CD4-positive, alpha-beta T cell treated with Interferon alpha-2 for 1 hour (primary cell): ENCODE measurements around the gene AOPEP.
"Not testable (repeated sequence)": the region's sequence is repeated elsewhere in the genome, so short reads cannot be mapped to it uniquely, and the experiment has no call there.

Experiments
- DNase-seq, 2 donors: peaks; one replicate each; pipeline ENCODE4 v3.0.0-alpha.2; 2020 to 2022

Gene AOPEP

DNA sequence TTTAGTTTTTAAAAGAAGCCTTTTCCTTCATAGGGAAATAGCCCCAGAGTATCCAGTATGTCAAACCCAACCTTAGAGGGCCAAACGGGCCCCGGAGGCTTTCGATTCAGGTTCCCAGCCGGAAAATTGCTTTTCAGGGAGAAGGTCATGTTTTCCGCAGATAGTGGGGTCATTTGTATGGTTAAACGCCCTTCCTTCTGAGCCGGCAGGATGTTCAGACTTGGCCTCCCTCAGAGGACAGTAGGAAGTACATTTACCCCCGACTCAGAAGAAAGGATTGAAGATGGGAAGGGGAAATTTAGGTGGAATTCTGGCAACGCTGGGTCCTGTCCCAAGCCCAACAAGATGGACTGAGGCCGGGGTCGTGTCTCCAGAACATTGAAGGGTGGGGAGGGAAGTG lies 195.2 kb downstream of the AOPEP start:
- no peak for DNase-seq

DNA sequence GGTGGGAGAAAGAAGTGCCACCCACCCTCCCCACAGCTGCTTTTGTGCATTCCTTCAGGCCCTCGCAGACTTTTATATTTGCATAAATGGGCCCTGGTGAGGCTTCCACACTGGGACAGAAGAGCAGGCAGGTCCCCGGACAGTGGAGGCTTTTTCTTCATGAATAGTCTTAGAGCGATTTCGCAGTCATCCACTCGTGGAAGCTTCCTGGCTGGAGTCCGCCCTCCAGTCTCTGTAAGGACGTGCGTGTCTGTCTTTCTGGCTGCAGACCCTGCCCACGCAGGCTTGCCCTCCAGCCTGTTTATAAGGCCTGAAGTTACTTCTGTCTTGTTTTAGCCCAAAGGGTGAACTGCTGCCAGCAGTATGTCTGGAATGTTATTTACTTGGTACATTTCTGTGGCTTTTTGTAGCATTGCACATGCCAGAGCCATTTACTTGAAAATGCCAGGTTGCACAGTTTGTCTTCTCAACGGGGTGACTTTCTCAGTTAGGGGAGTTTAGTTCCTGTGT lies 195.7 kb downstream of the AOPEP start:
- no peak for DNase-seq

DNA sequence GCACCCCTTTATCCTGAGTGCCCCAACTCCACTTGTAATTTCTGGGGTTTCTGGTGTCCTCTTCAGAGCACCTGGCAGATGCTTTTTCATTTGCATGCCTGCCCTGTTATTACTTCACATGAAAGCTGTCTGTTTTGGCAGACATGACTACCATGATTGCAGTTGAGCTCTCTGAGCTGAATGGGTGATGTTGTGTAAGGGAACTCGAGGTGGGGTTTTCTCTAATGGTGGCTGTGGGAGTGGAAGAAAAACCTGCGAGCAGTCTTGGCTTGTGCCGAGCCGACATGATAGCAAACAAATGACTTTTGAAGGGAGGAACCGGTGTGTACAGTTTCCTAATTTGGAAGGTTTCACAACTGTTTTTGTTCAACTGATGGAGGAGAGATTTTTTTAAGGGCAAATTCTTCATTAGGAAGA lies 196.2 kb downstream of the AOPEP start:
- DNase-seq: no peak

DNA sequence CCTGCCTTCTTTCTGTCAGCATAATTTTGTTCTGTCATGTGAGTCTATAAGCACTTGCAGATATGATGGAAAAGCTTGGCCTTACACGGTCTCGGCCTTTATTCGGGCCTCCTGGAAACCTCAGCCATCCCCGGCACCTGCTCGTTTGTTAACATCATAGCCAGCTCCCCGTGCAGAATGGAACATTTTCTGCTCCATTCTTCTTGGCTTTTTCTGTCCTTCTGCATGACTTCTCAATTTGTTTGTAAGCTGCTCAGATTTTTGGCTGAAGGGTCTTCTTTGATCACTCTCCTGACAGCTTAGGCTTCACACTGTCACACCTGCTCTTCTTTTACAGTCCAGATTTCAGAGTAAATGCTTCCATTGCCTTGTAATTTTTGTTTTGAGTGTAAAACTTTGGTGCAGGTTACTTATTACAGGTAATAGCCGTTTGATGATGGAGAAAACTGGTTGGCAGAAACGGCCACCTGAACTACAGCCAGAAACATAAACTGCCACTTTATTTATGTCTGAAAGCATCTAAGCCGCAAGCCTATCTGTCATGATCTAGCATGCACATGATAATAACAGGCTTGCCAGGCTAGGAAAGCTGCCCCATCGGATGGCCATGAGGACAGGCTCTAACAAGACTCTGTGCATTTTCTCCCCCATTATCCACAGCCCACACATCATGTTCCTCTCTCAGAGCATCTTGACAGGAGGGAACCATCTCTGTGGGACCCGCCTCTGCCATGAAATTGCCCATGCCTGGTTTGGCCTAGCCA lies 197.0 kb downstream of the AOPEP start:
- DNase-seq: no peak

DNA sequence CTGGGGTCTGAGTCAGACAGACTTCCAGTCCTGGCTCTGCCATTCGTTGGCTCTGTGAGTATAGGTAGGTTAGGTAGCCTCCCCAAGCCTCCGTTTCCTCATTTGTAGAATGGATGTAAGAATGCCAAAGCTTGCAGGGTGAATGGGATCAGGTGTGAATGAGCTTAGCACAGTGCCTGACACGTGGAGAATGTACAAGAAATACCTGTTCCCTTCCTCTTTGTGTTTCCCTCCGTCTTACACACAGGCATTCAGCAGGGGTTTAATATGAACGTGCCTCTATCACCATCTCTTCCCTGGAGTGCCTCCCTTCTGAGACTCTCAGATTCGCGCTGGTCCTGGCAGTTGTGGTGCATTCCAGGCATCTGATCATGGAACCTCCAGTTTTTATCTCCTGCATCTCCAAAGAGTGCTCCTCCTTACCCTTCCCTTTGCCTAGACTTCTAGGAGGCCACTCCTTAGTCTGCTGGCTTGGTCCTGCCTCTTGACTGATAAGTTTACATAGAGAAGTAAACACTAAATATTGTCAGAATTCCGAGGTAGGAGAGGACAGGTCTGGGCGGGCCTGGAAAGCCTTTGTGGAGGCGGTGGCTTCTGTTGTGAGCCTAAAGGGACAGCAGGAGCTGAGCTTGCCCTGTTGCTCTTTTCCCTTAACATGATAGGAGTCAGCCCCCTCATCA lies 199.4 kb downstream of the AOPEP start:
- DNase-seq: no peak

DNA sequence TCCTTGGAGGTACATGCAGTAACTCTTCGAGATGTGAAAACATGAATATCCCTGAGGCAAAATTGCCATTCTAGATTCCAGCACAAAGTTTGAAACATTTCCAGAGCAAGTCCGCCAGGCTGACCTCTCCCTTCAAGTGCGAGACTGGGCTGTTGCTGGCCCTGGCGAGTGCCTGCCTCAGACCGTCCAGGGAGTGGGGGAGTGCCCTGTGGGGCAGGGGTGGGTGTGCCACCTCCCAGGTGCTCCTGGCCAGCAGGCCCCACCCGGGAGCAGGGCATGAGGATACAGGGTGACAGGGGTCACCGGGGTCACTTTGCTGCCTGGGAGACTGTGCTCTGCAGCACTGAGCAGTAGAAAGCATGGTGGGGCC lies 199.9 kb downstream of the AOPEP start:
- no peak for DNase-seq

DNA sequence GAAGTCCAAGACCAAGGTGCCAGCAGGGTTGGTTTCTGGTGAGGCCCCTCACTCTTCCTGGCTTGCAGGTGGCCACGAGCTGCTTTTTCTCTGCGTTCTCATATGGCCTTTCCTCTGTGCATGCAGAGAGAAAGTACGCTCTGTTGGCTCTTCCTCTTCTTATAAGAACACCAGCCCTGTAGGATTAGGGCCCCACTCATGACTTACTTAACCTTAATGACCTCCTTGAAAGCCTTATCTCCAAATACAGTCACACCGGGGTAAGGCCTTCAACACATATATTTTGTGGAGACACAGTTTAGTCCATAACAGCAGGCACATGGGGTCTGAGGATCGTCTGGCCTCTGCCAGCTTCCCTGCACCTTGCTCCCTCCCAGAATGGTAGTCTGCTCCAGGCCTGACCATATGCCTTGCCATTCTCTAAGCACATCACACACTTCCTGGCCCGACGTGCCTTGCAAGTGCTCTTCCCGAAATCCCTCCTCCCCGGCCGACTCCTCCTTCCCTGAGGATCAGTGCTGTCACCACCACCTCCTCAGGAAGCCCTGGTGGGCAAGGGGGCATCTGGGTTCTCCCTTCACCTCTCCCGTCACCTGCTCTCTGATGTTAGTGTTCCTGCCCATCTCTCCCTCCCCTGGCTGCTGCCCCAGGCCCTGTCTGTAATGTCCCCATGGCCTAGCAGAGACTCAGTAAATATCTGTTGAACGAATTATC lies 200.7 kb downstream of the AOPEP start:
- DNase-seq: no peak

DNA sequence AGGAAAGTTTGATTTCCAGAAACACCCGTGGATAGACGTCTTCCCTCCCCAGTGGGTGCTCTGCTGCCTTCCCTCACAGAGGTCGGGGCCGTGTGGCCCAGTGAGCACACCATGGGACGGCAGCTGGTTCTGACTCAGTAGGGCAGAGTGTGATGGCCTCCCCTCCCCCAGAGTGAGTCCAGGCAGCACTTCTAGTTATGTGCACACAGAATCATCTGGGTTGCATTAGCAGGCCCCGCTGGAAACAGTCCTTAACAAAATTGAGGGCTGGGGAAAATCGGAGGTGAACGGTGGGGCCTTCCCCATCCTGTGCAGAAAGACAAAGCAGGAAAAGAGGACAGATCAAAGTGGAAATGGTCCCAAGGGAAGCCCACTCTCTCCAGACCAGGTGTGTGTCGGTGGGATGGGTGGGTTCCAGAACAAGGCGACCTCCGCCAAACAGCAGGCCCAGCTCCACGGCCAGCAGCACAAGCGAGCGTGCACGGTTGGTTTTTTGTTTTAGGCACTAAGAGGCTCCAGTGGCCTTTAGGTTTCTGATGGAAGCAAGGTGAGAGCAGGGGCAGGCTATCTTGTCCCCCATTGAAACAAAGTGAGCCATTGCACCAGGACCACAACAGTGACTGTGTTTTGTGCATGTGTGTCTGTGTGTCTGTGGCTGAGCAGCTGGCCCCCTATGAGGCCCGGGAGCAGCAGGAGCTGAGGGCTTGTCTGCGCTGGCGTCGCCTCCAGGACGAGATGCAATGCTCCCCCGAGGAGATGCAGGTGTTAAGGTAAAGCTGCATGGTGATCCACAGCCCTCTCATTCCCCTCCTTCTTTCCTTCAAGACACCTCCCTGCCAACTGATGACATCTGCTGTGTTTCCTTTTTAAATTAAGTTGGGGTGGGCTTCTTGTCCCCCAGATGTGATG lies 201.5 kb downstream of the AOPEP start:
- DNase-seq: no peak

DNA sequence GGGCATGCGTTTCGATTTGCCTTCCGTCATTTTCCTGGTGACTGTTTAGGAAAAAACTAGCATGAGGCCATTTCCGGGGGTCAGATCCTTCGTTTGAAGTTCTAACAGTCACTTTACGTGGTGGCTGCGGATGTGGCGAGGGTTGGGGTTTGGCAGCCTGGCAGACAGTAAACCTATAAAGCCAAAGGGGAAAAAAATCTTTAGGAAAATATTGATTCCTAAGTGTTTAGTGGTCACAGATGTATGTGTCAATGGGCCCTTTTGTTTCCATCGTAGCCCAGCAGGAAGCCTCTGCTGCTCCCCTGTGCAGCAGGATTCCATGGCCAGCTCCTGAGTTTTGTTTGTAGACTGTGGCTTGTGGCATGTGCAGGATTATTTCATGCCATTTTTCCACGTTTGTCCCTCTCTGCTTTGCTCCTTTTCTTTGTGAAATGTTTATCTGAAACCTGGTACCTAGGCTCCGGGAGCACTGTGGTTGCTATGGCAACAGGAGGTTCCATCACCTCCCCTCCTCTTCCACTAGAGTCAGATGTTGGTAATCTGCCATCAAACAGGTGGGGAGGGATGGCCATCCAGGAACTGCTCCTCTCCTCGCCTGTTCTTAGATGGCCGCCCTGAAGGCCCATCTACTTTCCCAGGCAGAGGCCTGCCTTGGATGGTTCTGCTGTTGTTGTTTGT lies 202.3 kb downstream of the AOPEP start:
- no peak for DNase-seq

DNA sequence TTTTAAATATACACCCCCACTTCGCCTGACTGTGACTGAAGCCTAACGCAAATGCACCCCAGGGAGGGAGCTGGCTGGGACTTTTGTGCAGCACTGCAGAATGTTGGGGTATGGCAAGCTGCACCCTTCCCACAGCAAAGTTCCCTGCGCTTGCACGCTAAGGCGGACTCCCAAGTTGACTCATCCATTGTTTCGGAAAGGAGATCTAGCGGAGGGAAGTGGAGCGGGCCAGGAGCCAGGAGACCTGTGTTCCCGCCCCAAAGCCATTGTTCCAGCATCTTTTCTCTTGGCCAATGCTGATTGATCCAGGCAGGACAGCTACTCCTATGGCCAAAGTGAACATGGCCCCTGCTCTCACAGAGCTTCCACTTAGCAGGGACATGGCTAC lies 202.9 kb downstream of the AOPEP start:
- DNase-seq: no peak

DNA sequence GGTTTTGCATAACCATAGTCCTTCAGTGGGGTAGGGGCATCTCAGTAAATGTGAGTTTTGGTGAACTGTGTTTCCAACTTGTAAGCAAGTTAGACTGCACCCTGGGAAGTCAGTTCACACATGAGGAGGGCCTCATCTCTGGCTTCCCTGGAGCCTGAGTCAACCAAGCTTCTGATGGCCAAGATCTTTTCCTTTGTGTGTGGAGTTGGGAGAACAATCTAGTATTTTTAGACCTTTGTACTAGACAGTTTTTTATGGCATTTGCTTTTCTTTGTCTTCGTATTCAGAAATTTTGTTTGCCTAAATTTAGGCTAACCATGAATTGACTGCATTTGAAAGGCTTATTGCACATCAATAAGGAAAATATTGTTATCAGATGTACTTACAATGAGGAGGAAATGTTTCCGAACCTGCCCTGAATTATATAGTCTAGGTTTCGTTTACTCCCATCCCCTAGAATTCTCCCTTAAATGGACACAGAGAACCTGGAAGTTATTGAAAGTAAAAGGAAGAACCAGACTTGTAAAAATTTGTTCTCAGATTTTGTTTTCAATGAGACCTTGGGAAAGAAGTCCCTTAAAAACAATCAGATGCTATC lies 204.6 kb downstream of the AOPEP start:
- DNase-seq: no peak

DNA sequence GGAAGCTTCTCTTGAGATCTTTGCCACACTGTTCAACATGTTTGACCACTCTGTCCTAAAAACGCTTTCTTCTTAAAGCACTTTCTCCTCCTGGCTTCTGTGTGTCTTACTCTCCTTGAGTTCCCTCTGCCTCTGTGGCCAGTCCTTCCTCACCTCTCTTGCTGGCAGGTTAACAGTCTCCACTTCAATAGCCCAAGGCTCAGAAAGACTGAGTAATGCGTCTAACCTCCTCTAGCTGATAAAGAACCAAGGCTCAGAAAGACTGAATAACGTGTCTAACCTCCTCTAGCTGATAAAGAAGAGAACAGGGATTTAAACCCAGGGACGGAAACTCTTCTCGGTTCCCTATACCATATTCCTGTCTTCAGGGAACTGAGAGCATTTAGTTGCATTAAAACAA lies 205.2 kb downstream of the AOPEP start:
- DNase-seq: no peak

DNA sequence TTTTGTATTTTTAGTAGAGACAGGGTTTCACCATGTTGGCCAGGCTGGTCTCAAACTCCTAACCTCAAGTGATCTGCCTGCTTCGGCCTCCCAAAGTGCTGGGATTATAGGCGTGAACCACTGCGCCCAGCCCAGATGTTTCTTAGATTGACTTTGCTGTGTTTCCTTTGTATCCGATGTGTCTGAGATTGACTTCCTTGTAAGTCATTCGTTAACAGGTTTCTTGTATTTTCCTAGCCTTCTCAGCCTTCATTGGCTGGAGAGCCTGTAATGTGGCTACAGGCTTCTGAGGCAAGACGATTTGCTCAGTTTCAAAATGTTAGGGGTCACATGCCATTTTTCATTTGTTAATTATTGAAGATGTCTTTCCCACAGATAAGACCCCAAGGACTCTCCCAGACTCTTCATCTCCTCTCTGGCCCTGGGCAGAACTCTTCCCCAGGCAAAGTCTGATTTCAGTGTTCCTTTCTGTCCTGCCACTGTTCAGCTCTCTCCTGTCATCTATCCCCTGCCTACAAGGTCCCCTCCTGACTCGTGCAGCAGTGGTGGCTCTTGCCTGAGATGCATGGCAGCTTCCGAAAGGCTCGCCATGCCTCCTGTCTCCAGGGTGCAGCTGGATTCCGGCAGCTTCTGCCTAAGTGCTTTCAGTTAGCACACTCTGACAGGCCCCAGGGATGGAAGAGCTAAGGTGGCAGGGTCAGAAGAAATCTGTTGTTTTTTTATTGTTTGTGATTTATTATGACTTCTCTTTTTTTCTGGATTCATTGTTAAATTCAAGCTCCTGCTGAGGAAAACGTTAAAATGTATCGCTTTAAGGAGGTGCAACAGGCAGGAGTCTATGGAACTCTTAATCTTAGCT lies 206.4 kb downstream of the AOPEP start:
- DNase-seq: no peak

DNA sequence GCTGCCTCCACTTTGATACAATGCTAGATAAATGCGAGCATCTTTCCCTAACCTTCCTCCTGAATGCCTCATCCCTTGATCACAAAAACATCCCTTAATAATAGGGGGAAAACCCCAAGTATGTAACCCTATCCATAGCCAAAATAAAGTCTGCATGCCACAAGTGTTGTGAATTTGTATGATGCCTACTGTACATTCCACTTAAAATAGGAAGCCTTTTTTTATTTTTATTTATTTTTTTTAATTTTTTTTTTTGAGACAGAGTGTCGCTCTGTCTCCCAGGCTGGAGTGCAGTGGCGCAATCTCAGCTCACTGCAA lies 207.0 kb downstream of the AOPEP start:
- no peak for DNase-seq

DNA sequence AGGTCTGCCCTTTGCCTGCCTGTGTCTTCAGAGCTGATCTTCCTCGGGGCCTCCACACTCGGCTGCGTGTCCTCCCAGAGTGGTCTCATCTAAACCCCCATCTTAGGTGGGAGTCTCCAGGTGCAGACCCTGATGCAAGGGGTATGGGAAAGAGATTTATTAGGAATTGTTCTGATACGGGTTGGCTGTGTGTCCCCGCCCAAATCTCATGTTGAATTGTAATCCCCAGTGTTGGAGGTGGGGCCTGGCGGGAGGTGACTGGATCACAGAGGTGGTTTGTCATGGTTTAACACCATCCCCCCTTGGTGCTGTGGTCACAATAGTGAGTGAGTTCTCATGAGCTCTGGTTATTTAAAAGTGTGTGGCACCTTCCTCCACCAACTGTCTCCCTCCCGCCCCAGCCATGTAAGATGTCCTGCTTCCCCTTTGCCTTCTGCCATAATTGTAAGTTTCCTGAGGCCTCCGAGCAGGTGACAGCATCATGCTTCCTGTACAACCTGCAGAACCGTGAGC lies 208.4 kb downstream of the AOPEP start:
- no peak for DNase-seq

DNA sequence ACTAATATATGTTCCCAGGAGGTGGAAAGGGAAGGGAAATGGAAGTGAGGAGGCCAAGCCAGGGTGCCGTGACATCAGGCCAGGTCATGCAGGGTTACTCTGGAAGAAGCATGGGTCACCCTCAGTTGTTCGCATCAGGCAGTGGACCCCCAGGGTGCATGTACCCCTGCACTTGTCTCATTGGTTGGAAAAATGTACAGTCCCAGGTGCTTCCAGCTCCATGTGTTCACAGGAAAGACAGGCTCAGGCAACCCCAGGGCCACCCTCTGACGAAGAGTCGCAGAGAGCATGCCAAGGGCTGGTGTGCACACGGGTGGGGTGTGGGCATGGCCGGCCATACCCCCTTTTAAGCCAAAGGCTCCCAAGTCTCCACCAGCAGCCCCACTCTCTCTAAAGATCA lies 208.9 kb downstream of the AOPEP start:
- DNase-seq: no peak

DNA sequence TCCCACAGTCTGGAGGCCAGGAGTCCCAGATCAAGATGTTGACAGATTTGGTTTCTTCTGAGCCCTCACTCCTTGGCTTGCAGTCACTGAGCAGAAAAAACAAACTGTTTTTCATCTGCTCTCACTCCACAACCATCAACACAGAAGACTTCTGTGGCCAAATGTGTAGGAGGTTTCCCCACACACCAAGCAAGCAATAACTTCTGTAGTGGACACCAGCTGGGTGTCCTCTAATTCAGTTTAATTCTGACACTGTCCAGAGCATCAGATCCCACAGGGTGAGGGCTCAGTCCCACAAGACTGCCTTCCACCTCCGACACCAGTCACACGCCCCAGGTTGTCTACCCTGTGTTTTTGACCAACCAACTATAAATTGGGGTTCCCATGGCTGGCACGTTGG lies 209.9 kb downstream of the AOPEP start:
- DNase-seq: no peak

DNA sequence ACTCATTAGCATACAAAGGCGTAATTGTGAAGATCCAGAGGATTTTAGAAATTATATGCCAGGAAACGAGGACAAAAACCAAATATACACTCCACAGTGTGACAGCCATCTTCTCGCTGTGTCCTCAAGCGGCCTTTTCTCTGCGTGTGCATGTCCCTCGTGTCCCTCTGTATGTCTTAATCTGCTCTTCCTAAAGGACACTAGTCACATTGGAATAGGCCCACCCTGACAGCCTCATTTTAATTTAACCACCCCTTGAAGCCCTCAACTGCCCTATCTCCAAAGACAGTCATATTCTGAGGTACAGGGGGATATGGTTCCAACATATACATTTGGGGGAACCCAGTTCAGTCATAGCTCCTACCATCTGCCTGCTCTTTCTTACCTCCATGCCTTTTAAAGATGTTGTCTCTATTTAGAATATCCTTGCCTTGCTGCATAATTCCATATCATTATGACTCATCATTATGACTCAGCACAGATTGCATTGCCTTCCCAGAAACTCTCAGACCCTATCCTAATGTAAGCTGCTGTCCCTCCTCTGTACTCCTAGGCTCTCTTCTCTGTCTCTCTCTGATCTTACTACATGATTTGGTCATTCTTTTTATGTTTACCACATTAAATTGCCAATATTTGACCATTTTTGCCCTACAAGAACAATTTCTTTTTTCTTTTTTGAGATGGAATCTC lies 210.9 kb downstream of the AOPEP start:
- no peak for DNase-seq

DNA sequence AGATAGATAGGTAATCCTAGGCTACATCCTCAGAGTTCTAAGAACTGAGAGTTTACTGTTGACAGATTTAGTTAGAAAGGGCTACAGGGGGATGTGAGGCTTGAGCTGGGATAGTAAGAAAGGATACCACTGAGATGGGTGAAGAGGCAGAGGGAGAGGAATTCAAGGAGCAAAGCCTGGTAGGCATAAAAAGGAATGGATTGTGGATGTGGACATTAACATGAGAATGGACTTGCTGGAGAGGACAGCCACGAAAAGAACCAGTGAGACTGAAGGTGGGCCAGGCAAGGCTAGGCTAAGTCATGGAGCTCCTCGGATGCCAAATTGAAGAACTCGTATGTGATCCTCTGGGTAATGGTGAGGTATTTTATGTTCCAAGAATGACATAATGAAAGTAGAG lies 211.9 kb downstream of the AOPEP start:
- no peak for DNase-seq

DNA sequence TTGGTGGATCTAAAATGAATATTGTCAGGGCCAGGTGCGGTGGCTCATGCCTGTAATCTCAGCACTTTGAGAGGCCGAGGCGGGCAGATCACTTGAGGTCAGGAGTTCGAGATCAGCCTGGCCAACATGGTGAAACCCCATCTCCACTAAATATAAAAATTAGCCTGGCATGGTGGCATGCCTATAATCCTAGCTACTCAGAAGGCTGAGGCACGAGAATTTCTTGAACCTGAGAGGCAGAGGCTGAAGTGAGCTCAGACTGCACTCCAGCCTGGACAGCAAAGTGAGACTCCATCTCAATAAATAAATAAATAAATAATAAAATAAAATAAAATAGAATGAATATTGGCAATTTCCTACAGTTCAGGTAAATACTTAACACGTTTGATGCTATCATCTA lies 213.8 kb downstream of the AOPEP start:
- DNase-seq: not testable (repeated sequence)
